NCI-H2029 treated with DMSO at 0.1 percent for 48 hours (cell line): ENCODE measurements around the gene MLPH.

Source experiments
- DNase-seq: peaks from one replicate; lab custom pipeline; 2025; lab: John Stamatoyannopoulos, UW

MLPH gene

DNA sequence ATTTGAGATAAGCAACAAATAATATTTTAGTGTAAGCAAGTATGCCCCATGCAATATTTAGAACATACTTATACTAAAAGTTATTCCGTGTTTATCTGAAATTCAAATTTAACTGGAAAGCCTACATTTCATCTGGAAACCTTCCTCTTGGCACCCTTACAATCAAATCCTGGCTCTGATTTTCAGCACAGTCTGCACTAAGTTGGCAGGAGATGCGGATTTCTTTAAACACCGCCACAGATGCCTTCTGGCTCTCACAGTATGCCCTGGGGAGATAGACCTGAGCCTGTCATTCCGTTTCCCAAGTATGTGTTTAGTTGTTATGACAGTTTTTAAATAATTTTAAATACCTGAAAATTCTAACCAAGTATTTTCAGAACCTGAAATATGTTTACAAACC is 7.3 kb upstream of the MLPH start:
- DNase-seq: no peak

DNA sequence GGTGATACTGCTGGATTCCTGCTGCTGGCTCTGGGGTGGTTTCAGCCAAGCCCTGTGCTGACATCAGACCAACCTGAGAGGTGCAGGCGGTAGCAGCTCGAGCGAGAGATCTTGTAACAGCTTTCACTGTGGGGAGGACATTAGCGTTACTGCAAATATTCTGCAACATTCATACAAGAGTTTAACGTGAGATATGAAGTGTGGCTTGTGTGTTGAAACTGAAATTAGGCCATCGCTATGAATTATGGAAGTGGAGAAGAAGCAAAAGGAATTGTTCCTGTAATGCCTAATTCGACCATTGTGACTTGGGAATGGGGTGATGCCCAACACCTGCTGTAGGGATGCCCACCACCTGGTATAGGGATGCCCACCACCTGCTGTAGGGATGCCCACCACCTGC is 6.5 kb upstream of the MLPH start:
- DNase-seq: no peak

DNA sequence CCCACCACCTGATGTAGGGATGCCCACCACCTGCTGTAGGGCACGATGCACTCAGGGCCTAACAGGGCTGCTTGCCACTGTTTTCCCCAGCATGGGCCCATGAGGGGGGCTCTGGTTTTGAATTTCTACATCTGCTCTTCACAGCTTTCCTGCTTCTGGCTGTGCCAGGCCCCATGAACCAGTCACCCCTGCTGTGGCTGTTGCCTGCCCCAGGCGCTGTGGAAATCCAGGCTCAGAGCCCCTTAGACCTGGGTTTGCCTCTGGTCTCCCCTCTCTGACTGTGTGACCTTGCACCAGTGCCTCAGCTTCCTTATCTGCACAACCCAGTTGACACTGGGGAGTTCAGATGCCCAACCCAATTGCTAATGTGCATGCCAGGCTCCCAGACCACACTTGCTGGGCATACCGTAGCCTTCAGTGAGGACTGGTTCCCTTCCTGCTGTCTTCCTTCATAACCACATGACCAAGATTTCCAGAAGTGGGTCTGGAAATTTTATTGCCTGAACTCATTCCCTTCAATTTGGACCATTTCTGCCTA is 6.0 kb upstream of the MLPH start:
- no peak for DNase-seq

- peak; percentile 84 for DNase-seq
Observed at GRCh38 chr2:237482485-237482884, 4.6 kb upstream of the MLPH start.

- DNase-seq: peak; percentile 25
Observed at GRCh38 chr2:237483018-237483731, 3.9 kb upstream of the MLPH start.

GRCh38 chr2:237485304-237485703 is 1.7 kb upstream of the MLPH start:
- DNase-seq: no peak

DNA sequence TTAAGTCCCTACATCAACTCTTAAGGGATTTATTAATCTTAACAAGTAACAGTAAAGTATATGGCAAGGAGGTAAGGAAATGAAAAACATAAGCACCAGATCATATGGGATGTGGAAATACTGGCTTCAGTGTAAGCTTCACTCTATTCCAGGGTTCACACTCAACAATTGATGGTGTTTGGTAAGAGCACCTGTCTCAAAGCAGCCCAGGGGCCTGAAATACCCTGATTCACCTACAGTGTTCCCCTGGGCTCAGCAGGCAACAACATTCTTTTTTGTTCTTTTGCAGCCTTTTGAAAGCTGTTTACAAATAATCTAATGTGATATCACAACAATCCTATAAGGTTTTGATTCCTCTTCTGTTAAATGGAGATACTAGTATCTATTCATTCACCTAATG is 1.2 kb upstream of the MLPH start:
- no peak for DNase-seq

DNA sequence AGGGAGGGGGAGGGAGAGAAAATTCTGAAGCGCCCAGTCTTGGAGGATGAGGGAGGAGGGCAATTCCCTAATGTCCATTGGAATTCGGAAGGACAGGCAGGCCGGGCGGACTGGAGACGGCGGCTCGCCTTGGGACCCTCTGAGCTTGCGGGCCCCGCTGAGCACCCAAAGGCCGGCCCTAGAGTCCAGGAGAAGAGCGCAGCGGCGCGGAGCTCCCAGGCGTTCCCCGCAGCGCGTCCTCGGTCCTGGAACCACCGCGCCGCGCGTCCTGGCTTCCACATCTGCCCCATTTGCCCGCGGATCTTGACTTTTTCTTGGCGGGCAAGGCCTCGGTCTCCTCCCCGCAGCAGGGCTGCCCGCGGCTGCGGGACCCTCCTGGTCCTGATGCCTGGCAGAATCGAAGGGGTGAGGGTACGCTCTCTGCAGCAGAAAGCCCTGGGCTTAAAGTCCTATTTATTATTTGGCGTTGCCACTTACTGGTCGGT is 675 bp upstream of the MLPH start:
- DNase-seq: no peak

- DNase-seq: no peak
Observed at GRCh38 chr2:237487496-237487895, 445 bp downstream of the MLPH start.

DNA sequence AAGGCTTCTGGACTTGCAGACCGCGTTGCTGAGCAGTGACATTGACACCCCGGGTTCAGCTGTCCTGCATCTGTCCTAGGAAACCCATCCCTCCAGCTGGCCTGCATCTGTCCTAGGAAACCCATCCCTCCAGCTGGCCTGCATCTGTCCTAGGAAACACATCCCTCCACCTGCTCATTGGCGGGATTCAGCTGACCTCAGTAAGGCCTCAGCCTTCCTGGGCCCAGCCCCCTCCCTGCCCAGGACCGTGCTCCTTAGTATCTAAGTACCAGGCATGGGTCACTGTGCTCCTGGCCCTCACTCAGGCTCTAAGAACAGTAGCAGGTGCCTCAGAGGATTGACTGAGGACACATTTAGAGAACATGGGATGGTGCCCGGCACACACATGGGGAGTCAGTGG is 1.2 kb downstream of the MLPH start:
- DNase-seq: no peak

GRCh38 chr2:237488901-237489860 is 2.1 kb downstream of the MLPH start:
- peak; percentile 46 for DNase-seq

- DNase-seq: no peak
Observed at GRCh38 chr2:237490009-237490711, 3.1 kb downstream of the MLPH start.

DNA sequence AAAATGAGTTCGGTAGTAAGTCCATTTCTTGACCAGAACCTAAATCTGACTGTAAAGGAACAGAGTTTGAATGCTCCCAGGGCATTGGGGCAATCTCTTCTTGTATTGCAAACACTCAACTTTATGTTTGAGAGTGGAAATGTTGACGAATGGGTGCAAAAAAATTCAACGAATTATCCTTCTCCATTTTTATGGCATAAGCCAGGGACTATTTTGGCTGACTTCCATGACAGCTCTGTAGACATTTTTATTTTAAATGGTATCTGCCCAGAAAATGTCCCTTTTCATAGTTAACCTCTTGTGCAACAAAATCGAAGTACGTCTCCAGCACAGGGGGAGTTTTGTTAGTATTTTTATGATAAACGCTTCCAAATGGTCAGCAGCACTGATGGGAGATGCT is 3.7 kb downstream of the MLPH start:
- no peak for DNase-seq

DNA sequence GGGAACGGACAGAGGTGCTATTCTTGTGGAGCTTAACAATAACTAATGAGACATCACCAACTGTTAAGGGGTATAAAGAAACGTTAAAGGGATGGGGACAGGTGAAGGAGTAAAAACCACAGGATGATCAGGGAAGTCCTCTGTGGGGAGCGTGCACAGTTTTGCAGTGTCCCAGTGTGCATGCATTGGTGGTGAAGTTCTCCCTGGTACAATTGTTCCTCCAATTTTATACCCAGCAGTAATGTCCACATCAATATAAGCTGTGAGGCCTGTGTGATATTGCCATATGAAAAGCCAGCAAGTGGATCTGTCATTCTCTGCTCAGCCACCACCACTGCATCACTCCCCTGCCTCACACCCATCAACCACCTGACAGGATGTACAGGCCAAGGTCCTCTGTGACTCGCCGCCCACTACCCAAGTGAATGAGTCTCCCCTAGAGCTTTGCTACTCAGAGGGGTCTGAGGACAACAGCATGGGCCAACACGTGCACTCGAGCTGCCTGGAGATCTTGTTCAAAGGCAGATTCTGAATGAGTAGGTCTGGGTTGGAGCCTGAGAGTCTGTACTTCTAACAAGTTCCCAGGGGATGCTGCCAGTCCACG is 4.6 kb downstream of the MLPH start:
- no peak for DNase-seq

GRCh38 chr2:237492137-237492890 is 5.3 kb downstream of the MLPH start:
- no peak for DNase-seq

GRCh38 chr2:237494066-237494465 is 7.0 kb downstream of the MLPH start:
- DNase-seq: no peak

DNA sequence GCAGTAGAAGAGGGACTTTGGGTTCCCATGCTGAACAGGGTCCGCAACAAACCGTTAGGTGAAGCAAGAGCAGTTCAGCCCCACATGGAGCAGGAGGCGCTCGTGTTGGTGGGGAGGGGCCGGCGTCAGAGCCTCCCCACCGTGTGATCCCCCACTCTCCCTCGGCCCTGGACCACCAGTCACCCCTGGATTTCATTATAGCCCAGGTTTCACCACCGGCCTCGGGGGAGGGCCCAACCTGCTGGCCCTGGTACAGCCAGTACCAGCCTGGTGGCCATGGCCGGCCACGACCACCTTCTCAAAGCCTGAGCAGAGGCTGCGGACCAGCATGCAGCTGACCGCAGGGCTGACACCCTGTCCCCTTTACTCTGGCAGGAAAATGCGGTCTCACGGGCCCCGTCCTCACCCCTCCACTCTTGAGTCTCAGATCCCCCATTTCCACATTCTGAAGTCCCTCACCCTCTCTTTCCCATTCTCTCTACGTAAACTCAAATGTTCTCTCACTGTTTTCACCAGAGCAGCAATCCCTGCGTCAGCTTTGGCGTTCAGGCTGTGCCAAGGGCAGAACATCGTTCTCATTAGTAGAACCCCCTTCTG is 8.6 kb downstream of the MLPH start:
- no peak for DNase-seq

DNA sequence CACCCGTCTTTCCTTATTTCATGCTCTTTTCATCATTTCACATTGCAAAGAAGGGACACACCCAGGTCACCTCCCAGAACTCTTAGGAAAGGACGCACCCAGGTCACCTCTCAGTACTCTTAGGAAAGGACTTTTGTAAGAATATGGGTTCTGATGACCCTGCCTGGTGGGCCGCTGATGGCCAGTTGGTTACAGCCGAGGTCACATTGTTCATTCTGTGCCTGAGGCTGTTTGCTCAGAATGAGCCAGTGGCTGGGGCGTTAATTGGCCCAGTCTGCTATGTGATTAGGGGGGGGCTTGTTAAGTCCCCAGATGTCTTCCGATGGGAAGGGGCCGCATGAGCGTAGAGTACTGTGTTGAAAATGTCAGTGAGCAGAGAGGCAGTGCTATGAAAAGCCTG is 9.4 kb downstream of the MLPH start:
- DNase-seq: no peak

DNA sequence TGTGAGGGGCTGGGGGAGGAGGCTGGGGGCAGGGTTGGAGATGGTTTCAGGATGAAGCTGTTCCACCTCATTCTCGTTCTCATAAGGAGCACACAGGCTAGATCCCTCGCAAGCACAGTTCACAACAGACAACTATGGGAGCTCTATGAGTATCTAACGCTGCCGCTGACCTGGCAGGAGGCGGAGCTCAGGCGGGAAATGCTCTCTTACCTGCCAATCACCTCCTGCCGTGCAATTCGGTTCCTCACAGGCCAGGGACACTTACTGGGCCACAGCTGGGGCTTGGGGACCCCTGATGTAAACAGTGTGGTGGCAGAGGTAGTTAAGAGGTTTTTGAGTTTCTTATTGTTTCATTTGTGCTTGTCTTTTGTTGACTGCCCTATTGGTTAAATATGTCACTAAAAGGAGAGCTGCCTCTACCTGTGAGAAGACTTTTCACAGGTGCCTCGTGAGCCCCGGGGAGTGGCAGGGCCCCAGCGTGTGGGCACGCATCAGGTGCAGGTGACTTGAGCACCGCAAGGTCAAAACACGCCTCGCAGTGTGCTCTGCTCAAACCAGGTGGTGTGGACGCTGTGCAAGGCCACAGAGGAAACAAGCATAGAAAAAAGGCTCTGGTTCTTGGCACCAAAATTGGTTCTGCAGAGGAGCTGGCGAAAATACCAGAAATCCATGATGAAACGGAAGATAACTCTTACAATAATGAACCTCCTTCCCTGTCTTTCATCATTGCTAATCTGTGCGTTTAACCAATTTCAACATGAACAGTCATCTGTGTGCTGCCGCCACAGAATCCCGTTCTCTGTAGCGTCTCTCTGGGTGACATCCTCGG is 10.2 kb downstream of the MLPH start:
- no peak for DNase-seq

DNA sequence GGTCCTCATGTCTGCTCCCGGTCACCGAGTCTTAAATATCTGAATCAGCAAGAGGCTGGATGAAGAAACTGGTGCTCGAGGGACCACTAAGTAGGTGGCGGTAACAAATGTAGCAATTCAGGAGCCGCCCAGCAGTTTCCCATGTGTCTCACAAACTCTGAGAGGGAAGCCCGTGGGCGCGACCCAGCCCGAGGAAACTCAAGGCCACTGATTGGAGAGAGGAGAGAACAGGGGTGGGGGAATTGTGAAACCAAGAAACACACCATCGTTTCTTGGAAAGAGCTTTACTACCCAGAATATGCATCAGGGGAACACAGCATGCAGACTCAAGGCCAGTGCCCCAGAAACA is 10.8 kb downstream of the MLPH start:
- DNase-seq: no peak
